NCI-H2029 treated with DMSO at 0.1 percent for 48 hours (cell line): ENCODE data around the gene PAQR7.

ENCODE experiments used
- DNase-seq: peaks from one replicate; lab custom pipeline; 2025; lab: John Stamatoyannopoulos, UW

The PAQR7 gene

DNA sequence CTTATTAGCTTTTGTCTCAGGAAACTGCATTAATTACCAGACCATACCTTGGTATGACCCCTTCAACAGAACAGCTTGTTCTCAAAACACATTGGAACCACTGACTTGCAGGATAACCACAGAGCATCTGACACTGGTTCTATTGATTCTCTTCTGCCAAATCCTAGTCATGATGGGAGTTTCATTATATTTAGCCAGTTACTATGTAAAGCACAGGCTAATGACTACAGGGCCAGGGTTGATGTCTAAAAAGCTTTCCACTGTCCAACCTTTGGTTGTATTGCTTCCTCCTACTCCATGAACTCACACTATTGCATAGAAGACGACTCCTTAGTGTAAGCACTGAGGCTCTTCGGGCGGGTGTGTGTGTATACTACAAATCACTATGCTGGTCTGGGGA is 27.0 kb upstream of the PAQR7 start:
- no peak for DNase-seq

DNA sequence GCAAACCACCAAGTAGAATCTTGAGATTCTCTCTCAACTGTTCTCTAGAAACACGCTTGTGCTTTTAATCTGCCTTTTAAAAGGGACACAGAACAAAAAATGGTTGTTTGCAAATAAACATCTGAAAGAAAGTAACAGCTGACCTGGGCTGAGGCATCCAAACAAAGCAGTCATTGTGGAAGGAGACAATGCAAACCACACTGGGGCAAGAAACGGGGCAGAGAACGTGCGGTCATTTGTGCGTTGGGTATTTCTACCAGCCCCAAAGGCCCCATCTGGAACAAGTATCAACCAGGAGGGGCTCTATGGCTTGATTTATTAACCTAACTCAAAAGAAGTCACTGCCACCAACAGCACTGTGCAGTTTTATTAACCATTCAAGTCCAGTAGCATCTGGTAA is 24.7 kb upstream of the PAQR7 start:
- DNase-seq, result no peak

- DNase-seq, result no peak
Measured at GRCh38 chr1:25899792-25900191, 24.3 kb upstream of the PAQR7 start.

GRCh38 chr1:25898223-25899015 is 22.9 kb upstream of the PAQR7 start:
- DNase-seq, result no peak

DNA sequence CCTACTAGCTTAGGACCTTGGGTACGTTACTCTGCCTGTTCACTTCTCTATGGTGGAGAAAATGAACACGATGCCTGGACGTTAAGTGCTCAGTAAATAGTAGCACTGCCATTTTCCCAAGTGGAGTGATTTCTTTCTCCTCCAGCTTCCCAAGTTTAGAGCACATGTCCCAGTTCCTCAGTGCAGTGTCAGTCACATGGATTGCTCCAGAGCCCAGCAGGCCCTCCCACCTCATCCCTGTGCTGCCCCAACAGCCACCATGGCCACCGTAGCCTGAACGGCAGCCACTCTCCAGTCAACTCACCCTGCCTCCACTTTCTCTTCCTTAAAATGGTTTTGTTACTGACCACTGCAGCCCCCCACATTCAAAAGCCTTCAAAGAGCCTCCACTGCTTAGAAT is 22.2 kb upstream of the PAQR7 start:
- no peak for DNase-seq

DNA sequence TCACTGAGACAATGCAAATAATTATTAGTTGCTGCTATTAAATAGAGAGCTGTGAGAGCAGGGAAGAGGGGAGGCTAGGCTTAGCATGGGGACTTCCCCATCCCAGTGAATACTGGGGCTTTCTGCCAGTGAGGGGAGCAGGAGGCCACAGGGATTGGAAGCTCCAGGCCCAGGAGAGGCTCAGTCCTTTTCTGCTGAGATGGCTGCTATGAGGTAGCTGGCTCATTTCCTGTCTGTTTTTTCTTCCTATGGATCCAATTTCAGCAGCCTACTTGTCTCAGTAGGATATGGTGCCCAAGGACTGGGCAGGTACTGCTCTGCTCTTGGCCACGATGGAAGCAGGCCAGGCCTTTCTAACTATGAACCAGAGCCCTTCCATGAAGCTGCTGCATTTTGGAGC is 20.8 kb upstream of the PAQR7 start:
- DNase-seq, result peak; percentile 24

DNA sequence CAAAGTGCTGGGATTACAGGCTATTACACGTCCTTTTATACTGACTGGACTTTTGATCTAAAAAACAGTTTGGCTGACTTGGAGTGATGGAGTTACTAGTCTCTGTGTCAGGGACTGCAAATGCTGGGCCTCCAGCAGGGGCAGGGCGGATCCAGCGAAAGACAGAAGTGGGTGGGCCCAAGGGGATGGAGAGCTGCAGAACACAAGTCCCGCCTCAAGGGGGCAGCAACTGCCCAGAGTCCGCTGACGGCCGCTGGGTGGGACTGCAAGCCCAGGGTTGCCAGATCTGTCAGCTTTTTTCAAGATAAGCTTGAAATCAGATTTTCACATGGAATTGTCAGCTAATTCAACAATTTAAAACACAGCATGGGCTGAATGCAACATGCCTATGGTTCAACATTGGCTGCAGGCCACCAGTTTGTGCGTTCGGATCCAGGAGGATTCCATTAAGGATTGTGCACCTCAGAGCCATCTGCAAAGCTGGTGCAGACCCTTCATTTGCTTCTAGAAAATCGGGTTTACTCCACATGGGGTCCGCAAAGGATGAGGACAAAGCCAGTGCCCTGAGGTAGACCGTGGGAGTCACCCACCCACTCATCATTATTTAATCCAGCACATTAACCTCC is 20.0 kb upstream of the PAQR7 start:
- DNase-seq, result peak; percentile 40

DNA sequence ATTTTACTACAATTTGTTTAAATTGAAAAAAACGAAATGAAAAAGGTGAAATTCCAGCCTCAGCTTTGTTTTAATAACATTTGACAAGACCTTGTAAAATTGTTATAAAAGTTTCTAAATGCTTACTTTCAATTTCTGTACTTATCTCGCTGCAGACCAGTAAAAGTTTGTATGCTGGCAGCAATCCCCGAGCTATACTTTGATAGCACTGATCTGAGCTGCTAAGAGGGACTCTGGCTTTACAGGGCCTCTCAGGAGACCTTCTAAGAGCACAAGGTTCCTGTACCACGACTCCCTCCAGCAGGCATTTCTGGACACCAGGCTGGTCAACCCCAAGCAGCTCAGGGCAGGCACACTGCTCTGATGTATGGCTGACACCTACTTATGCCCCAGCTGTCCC is 17.6 kb upstream of the PAQR7 start:
- no peak for DNase-seq

- DNase-seq, result no peak
Measured at GRCh38 chr1:25891606-25892005, 16.1 kb upstream of the PAQR7 start.

DNA sequence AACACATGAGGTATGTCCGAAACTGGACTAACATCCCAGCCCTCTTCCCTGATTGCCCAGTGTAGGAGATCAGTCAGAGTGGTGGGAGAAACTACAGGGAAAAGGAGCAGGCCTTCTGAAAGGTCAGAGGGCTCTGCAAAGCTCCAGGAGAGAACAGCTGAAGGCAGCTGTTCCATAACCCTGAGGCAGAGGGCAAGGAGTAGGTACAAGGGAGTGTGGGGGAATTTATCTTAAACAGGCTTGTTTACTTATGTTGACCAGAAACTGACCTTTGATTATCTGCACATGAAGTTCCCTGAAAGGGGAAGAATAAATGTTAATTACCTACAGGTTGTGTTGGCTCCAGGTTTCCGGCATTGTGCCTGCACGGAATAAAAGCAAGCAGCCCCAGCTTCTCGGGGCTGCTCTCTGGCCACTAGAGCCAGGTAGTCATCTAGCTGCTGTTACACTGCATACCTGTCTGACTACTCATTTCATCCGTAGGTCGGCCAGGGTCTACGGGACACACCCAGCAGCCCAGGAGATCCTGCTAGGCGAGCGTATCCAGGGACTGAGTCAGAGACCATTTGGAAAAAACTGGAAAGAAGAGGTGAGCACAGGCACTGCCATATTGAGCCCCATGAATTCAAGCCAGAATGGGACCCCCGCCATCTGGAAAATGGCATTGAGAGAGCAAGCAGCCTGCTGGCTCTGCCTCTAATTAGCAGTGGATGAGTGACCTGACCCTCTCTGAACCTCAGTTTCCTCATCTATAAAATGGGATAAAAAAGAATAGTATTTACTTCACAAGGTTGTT is 14.9 kb upstream of the PAQR7 start:
- DNase-seq, result no peak

DNA sequence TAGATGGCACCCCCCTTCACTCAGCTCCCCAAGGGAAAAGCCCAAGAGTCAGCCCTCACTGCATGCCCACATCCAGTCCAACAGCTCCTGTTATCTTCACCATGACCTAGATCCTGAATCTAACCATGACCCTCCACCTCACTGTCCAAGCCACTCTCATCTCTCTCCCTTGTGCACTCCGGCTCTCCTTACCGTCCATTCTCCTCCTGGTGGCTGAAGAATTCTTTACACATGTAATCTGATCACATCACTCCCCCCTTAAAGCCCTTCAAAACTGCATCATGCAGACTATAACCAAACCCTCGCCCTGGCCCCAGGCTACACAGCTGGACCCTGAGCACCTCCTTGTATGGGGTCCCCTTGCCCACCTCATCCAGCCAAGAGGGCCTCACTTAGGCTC is 14.0 kb upstream of the PAQR7 start:
- DNase-seq, result peak; percentile 82

GRCh38 chr1:25888426-25888987 is 13.0 kb upstream of the PAQR7 start:
- DNase-seq, result no peak

DNA sequence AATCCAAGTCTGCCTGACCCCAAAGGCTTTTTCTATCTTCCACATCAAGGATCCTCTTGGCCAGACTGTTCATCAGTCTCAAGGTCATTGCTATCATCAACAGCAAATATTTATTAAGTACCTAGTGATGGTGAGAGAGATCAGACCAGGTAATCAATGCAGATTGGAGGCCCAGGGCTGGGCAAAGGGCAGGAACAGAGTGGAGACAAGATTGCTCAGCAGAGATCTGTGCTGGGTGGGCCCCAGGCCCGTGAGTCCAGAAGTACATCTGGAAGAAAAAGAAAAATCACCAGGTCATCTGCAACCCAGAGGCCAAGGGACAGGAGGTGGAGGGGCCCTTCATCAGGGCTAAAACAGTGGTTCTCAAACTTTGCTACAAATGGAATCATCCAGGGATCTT is 10.1 kb upstream of the PAQR7 start:
- no peak for DNase-seq

GRCh38 chr1:25881266-25881665 is 5.8 kb upstream of the PAQR7 start:
- DNase-seq, result no peak

DNA sequence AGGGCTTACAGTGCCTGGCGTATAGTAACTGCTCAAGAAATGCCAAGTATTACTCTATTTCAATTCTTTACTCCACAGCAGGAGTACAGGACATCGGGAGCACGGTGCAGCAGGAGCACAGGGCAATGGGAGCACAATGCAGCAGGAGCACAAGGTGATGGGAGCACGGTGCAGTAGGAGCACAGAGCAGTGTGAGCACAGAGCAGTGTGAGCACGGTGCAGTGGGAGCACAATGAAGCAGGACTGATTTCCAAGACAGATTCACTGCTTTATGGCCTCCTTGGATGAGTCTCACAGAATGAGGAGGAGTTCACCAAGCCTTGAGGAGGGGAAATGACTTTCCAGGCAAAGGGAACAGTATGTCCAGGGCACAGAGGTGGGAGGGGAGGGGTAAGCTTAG is 5.0 kb upstream of the PAQR7 start:
- no peak for DNase-seq

DNA sequence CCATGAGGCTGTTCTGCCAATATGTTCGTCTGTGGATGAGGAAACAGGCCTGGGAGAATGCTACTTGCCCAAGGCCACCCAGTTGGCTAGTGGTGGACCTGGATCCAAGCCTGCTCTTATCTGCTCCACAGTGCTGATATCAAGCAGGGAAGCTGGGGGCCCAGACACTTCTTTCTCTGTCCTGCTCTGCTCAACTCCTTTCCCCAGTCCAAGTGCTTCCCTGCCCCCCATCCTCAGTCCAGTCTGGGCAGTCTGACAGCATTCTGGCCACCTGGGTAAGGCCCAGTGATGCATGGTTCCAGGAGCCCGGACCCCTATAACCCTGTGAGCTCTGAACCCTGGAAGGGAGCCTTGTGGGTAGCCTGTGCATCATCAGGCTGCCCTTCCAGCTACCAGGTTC is 4.2 kb upstream of the PAQR7 start:
- no peak for DNase-seq

DNA sequence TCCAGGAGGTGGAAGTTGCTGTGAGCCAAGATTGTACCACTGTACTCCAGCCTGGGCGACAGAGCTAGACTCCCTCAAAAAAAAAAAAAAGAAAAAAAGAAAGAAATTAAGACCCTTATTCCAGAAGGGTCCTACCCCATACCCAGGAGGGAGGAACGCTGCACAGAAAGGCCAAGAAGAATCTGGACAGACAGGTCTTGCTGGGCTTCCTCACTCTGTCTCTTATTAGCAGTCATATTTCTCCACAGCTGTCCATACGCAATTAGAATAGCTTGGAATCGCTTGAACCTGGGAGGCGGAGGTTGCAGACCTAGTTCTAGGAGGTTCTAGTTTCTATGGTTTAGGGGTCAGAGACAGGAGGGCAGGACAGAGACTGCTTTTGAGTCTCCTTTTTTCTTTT is 3.2 kb upstream of the PAQR7 start:
- no peak for DNase-seq

DNA sequence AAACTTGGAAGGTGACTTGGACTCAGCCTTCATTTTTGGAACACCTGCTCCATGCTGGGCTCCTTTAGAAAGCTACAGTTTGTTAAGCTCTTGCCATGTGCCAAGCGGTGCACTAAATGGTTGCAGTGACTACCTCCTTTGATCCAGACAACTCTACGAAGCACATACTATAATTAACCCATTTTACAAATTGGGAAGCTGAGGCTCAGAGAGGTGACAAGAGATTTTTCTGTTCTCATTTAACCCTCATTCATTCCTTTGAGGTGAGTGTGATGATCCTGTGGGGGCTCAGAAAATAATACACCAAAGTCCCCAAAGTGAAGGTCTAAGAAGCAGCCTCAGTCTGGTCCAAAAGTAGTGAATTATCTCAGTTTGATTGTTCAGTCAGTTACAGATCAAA is 1.6 kb upstream of the PAQR7 start:
- DNase-seq, result no peak

DNA sequence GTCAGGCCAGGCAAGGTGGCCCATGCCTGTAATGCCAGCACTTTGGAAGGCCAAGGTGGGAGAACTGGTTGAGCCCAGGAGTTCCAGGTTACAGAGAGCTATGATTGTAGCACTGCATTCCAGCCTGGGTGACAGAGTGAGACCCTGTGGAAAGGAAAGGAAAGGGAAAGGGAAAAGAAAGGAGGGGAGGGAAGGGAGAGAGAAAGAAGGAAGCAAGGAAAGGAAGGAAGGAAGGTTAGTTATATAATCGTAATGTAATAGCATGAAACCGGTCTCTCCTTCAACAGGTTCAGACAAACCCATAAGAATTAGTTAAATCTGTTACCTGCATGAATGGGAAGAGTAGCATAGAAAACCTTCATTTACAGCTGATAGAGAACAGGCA is 1.2 kb upstream of the PAQR7 start:
- no peak for DNase-seq

- DNase-seq, result no peak
Measured at GRCh38 chr1:25875856-25876692, 566 bp upstream of the PAQR7 start.

DNA sequence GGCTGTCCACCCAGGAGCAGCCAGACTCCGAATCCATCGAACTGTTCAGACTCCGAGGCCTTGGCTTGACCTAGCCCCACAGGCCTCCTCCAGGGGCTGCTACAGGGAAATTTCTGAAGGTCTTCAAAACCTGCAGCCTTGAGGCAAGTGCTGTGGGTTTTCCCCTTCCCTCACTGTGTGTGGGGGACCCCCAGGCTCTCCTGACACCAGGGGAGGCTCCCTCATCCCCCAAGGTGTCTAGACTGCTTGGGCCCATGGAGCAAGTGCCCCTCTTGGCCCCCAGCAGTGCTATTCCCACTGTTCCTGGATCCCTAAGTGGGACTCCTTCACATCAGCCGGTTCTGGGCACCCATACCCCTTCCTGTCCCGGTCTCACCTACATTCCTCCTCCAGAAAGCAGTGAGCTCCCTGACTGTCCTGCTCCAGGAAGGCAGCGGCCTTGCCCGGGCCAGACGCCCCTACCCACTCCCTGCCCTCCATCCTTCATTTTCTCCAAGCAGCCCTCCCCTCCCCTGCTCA is 814 bp downstream of the PAQR7 start:
- no peak for DNase-seq

GRCh38 chr1:25874209-25874608 is 1.3 kb downstream of the PAQR7 start:
- DNase-seq, result no peak
